ENCODE results near the gene KDM6A. TPM values are rescaled to one million over a fixed set of nuclear protein-coding genes. Genes with fewer than 3 reads are reported as not detected.

The KDM6A gene
- total RNA-seq, 1 experiment from 2014 or later: 45.0 TPM

DNA sequence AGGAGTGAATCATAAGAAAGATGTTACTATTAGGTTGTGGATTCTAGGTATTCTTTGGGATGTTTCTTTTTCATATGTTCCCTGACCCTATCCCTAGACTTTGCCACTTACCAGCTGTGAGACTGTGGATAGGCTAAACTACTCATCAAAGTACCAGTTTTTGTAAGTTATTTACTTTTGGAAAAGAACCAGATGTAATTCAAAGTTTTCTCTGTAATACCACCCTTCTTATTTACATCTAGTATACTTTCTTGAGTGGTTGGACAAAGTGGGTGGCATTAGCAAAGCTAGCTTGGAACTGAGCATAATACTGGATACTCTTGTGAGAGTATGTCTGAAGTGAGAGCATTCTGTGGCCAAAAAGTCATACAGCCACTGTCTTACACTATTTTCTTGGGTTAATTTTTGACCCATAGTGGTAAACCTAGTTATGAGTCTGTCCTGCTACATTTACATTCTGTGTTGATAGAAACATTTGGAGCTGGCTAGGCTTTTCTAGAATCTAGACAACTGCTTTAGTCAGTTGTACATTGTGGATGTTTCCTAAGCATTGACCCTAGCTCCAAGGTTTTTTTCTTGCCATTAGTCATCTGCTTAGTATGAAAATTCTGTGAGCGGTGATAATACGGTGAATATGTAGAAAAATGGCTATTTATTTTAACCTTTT, 41.7 kb downstream of the KDM6A start:
- no peak overlapping the region for H3K4me3 Mint-ChIP-seq
- H3K9me3 Mint-ChIP-seq: peaks cover 1% of the 10 kb centered on the region
- ChIA-PET POLR2A (no interaction called here), CTCF (no interaction called here)
- H3K36me3 Mint-ChIP-seq: peaks cover 14% of the 10 kb centered on the region
- peaks cover 12% of the 10 kb centered on the region for H3K4me1 Mint-ChIP-seq
- peak overlapping the region; percentile 54; the same call in 1 of the 2 replicates for H3K27ac Mint-ChIP-seq
- no peaks in the 10 kb centered on the region for H3K27me3 Mint-ChIP-seq (ENCODE audit: low read depth)
- TF ChIP-seq, protein P1, sequence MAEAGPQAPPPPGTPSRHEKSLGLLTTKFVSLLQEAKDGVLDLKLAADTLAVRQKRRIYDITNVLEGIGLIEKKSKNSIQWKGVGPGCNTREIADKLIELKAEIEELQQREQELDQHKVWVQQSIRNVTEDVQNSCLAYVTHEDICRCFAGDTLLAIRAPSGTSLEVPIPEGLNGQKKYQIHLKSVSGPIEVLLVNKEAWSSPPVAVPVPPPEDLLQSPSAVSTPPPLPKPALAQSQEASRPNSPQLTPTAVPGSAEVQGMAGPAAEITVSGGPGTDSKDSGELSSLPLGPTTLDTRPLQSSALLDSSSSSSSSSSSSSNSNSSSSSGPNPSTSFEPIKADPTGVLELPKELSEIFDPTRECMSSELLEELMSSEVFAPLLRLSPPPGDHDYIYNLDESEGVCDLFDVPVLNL (CRISPR knock-in tag; IDR thresholded peaks at IDR 0.05; ENCODE audit: borderline replicate concordance, low read depth): no peak
- TF ChIP-seq FOXJ3 (CRISPR knock-in tag; IDR thresholded peaks at IDR 0.05; ENCODE audit: borderline replicate concordance): no peak
- TF ChIP-seq SMAD4 (CRISPR knock-in tag; IDR thresholded peaks at IDR 0.05): no peak
- no peak for ATAC-seq
- no peak for DNase-seq (ENCODE audit: low spot score)

GRCh38 chrX:44915361-44915868, 42.4 kb downstream of the KDM6A start:
- peaks cover 12% of the 10 kb centered on the region for H3K36me3 Mint-ChIP-seq
- H3K27ac Mint-ChIP-seq: 0 out of 2 replicates have a peak overlapping the region, but pooled peaks have one; percentile 49
- TF ChIP-seq PREB (CRISPR knock-in tag; IDR thresholded peaks at IDR 0.05; ENCODE audit: borderline replicate concordance) (no peak), GABPB1 (CRISPR knock-in tag; IDR thresholded peaks at IDR 0.05) (peak; percentile 95)
- DNase-seq (ENCODE audit: low spot score) (no peak), ATAC-seq (no peak)
- ChIA-PET POLR2A (no interaction called here), CTCF (no interaction called here)
- no peaks in the 10 kb centered on the region for H3K27me3 Mint-ChIP-seq (ENCODE audit: low read depth)
- no peaks in the 10 kb centered on the region for H3K9me3 Mint-ChIP-seq
- H3K4me1 Mint-ChIP-seq: peaks cover 12% of the 10 kb centered on the region
- no peak overlapping the region for H3K4me3 Mint-ChIP-seq

- DNase-seq (ENCODE audit: low spot score) (no peak), ATAC-seq (no peak)
- peaks cover 2% of the 10 kb centered on the region; the same call in 1 of the 2 replicates for H3K36me3 Mint-ChIP-seq
- ChIA-PET CTCF (no interaction called here), POLR2A (no interaction called here)
- peaks cover 14% of the 10 kb centered on the region for H3K4me1 Mint-ChIP-seq
- TF ChIP-seq USF2 (CRISPR knock-in tag; IDR thresholded peaks at IDR 0.05) (no peak), EMX1 (CRISPR knock-in tag; IDR thresholded peaks at IDR 0.05) (no peak), ESRRA (CRISPR knock-in tag; IDR thresholded peaks at IDR 0.05; ENCODE audit: borderline replicate concordance) (no peak), GTF2I (CRISPR knock-in tag; conservative IDR thresholded peaks at IDR 0.05) (no peak), ZBTB43 (CRISPR knock-in tag; IDR thresholded peaks at IDR 0.05) (no peak), ZNF671 (CRISPR knock-in tag; IDR thresholded peaks at IDR 0.05) (no peak), JUN (CRISPR knock-in tag; IDR thresholded peaks at IDR 0.05) (no peak), ZNF532 (CRISPR knock-in tag; IDR thresholded peaks at IDR 0.05; ENCODE audit: borderline replicate concordance) (no peak), NR2C2 (CRISPR knock-in tag; IDR thresholded peaks at IDR 0.05) (no peak), PRRX2 (CRISPR knock-in tag; IDR thresholded peaks at IDR 0.05) (no peak), TEAD1 (CRISPR knock-in tag; IDR thresholded peaks at IDR 0.05) (no peak), ZNF317 (CRISPR knock-in tag; IDR thresholded peaks at IDR 0.05; ENCODE audit: borderline replicate concordance, low read depth) (no peak), SP1 (CRISPR knock-in tag; conservative IDR thresholded peaks at IDR 0.05) (no peak), ZNF416 (CRISPR knock-in tag; IDR thresholded peaks at IDR 0.05) (no peak), E2F5 (CRISPR knock-in tag; IDR thresholded peaks at IDR 0.05) (no peak)
- TF ChIP-seq, protein P2, sequence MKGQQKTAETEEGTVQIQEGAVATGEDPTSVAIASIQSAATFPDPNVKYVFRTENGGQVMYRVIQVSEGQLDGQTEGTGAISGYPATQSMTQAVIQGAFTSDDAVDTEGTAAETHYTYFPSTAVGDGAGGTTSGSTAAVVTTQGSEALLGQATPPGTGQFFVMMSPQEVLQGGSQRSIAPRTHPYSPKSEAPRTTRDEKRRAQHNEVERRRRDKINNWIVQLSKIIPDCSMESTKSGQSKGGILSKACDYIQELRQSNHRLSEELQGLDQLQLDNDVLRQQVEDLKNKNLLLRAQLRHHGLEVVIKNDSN (CRISPR knock-in tag; IDR thresholded peaks at IDR 0.05): no peak
- H3K9me3 Mint-ChIP-seq: no peaks in the 10 kb centered on the region
- H3K27ac Mint-ChIP-seq: no peak overlapping the region
- H3K4me3 Mint-ChIP-seq: no peak overlapping the region
- H3K27me3 Mint-ChIP-seq (ENCODE audit: low read depth): no peaks in the 10 kb centered on the region
Measured at GRCh38 chrX:44918722-44919121, 45.7 kb downstream of the KDM6A start.

All from WTC11 (cell line).